Naive thymus-derived CD8-positive, alpha-beta T cell (primary cell): ENCODE measurements around the gene NFKB2. TPM values are rescaled to one million over a fixed set of nuclear protein-coding genes. Genes with fewer than 3 reads are reported as not detected.
A peak's percentile ranks its signal among the peaks of the same experiment; 100 is the strongest.

ENCODE experiments used
- ATAC-seq, 2 donors: fragments of 150-1000 bp; cut with Tn5 transposase in 1 of 2; sonication (Bioruptor Pico), chemical (Tn5 transposase) in 1 of 2; 1 replicate in 1 of 2; 2 replicates in 1 of 2; pipeline ENCODE4 v1.10.0; 2021; ENCODE audit warnings: mild to moderate bottlenecking in 2 of 2, moderate library complexity in 2 of 2
- POLR2A ChIA-PET: fragments of 350-600 bp; sonication (Branson Sonifier 250); formaldehyde crosslinking; loops from one replicate; lab custom pipeline; 2021; ENCODE audit warnings: antibody characterized with exemption; lab: Charles Lee
- DNase-seq, 10 donors: peaks; one replicate each; pipeline versions ENCODE4 v3.0.0 to v3.0.0-alpha.2; 2020 to 2022
- H3K27ac Mint-ChIP-seq, 10 donors: one replicate each; pipeline ENCODE4 v1.8.0; 2020 to 2022; ENCODE audit warnings: mild to moderate bottlenecking in 10 of 10, mixed read lengths in 10 of 10, moderate library complexity in 4 of 10, inconsistent platforms in 1 of 10
- H3K27me3 Mint-ChIP-seq, 5 donors: one replicate each; pipeline ENCODE4 v1.8.0; 2021 to 2022; ENCODE audit warnings: mixed read lengths in 5 of 5
- H3K36me3 Mint-ChIP-seq, 3 donors: one replicate each; pipeline ENCODE4 v1.8.0; 2020 to 2022; ENCODE audit warnings: mixed read lengths in 3 of 3, mild to moderate bottlenecking in 2 of 3, inconsistent platforms in 1 of 3
- H3K4me1 Mint-ChIP-seq, 4 donors: one replicate each; pipeline ENCODE4 v1.8.0; 2021 to 2022; ENCODE audit warnings: mixed read lengths in 4 of 4
- H3K4me3 Mint-ChIP-seq, 10 donors: one replicate each; pipeline ENCODE4 v1.8.0; 2020 to 2022; ENCODE audit warnings: mild to moderate bottlenecking in 10 of 10, mixed read lengths in 10 of 10, moderate library complexity in 6 of 10, inconsistent platforms in 1 of 10
- H3K9me3 Mint-ChIP-seq, 9 donors: one replicate each; pipeline ENCODE4 v1.8.0; 2020 to 2022; ENCODE audit warnings: mixed read lengths in 9 of 9, mild to moderate bottlenecking in 3 of 9, inconsistent platforms in 1 of 9, moderate library complexity in 1 of 9
- polyA plus RNA-seq, 3 donors: library from polyadenylated mRNA; unstranded; fragments of 300-500 nt; fragmentation: Illumina TruSeq; gene quantifications; one replicate each; pipeline ENCODE4 v1.2.3, GENCODE V29; 2021
- total RNA-seq, 8 experiments: library from RNA in 2 of 8; stranded (reverse) in 2 of 8; gene quantifications; one replicate each; pipeline ENCODE4 v1.2.3 and lab custom pipeline; 2021 to 2026

NFKB2 gene
- total and polyA plus RNA-seq, 5 experiments from 2014 or later: 6.1 to 123 (median 14.6) TPM

GRCh38 chr10:102426803-102427287, 31.3 kb downstream of the NFKB2 start:
- peaks cover 21 to 36% (median 27%) of the 10 kb centered on the region in 4 donors for H3K4me1 Mint-ChIP-seq
- POLR2A ChIA-PET: interaction anchor here (1.7 to 7.8 kb wide), 2 partner anchors 24 to 30 kb away, joined by 5 to 102 read pairs; partner anchors contain the start of genes C10orf95 and NFKB2
- no peaks in the 10 kb centered on the region for H3K27me3 Mint-ChIP-seq
- ATAC-seq (no peak), DNase-seq (no peak)
- H3K27ac Mint-ChIP-seq: peak overlapping the region in 3 of 10 donors; percentile 20 to 60 (median 33)
- H3K9me3 Mint-ChIP-seq: no peaks in the 10 kb centered on the region
- peaks cover 0 to 13% (median 0%) of the 10 kb centered on the region in 3 donors for H3K36me3 Mint-ChIP-seq
- no peak overlapping the region for H3K4me3 Mint-ChIP-seq

DNA sequence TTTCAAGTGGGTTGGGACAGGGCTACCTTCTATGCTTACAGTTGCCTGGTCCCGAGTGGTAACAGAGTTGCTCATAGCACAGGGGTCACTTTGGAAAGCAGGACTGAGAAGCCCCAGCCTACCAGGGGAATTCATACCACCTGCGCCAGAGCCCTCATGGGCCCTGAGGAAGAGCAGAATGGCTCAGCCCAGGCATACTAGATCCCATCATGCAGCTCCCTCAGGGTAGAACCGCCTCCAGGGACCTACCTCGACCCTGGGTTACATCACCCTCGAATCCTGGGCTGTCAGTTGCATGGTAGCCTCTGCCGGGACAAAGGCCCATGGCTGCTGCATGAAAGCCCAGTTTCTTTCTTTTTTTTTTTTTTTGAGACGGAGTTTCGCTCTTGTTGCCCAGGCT, 34.0 kb downstream of the NFKB2 start:
- peaks cover 0 to 7% (median 0%) of the 10 kb centered on the region in 3 donors for H3K36me3 Mint-ChIP-seq
- POLR2A ChIA-PET: interaction anchor here (1.4 kb wide), 1 partner anchor 8 kb away, joined by 7 read pairs; no protein-coding TSS in a partner anchor
- H3K4me3 Mint-ChIP-seq: no peak overlapping the region
- no peak for DNase-seq
- peaks cover 0 to 2% (median 0%) of the 10 kb centered on the region in 5 donors for H3K27me3 Mint-ChIP-seq
- no peaks in the 10 kb centered on the region for H3K9me3 Mint-ChIP-seq
- H3K4me1 Mint-ChIP-seq: peaks cover 27 to 39% (median 30%) of the 10 kb centered on the region in 4 donors
- ATAC-seq: no peak
- no peak overlapping the region for H3K27ac Mint-ChIP-seq

- Mint-ChIP-seq H3K4me3 (peak overlapping the region; percentile 89 to 97 (median 94)), H3K9me3 (no peaks in the 10 kb centered on the region), H3K27ac (peak overlapping the region; percentile 79 to 99 (median 93)), H3K27me3 (peaks cover 0 to 2% (median 0%) of the 10 kb centered on the region in 5 donors), H3K4me1 (peaks cover 29 to 55% (median 47%) of the 10 kb centered on the region in 4 donors), H3K36me3 (peaks cover 0 to 2% (median 0%) of the 10 kb centered on the region in 3 donors)
- POLR2A ChIA-PET: interaction anchor here (0.9 to 7.5 kb wide), 14 partner anchors 10 to 71 kb away, joined by 4 to 184 read pairs (median 5); partner anchors contain the start of genes ACTR1A, C10orf95, FBXL15 and NFKB2
- no peak for ATAC-seq
- no peak for DNase-seq
These were observed 36.1 kb downstream of the NFKB2 start for GRCh38 chr10:102431452-102432124.

GRCh38 chr10:102432162-102432950, 36.9 kb downstream of the NFKB2 start, which contains the start of gene CUEDC2:
TSS of gene CUEDC2 (minus strand) at chr10:102432574. CDS start at chr10:102425188, 7,386 bp downstream.
- Mint-ChIP-seq H3K27ac (peak within 1 kb of the TSS; percentile 89 to 99 (median 96)), H3K9me3 (no peaks in the 10 kb centered on the region), H3K4me3 (peak within 1 kb of the TSS; percentile 89 to 97 (median 94)), H3K4me1 (peaks cover 29 to 57% (median 54%) of the 10 kb centered on the region in 4 donors), H3K36me3 (no peaks in the 10 kb centered on the region), H3K27me3 (peaks cover 0 to 2% (median 0%) of the 10 kb centered on the region in 5 donors)
- peak; percentile 87 to 97 (median 92) for DNase-seq
- ATAC-seq: peak; percentile 89 to 91
- POLR2A ChIA-PET: interaction anchor here (0.6 to 7.5 kb wide), 25 partner anchors 8 to 1400 kb away, joined by 3 to 184 read pairs (median 5); partner anchors contain the start of genes ACTR1A, C10orf95, FBXL15 and GBF1

- Mint-ChIP-seq H3K27me3 (peaks cover 0 to 2% (median 0%) of the 10 kb centered on the region in 5 donors), H3K36me3 (peaks cover 0 to 8% (median 0%) of the 10 kb centered on the region in 3 donors), H3K9me3 (no peaks in the 10 kb centered on the region), H3K4me1 (peaks cover 34 to 67% (median 65%) of the 10 kb centered on the region in 4 donors), H3K27ac (peak overlapping the region; percentile 89 to 99 (median 96)), H3K4me3 (peak overlapping the region; percentile 89 to 97 (median 94))
- DNase-seq: no peak
- ATAC-seq: no peak
- POLR2A ChIA-PET: interaction anchor here (0.7 to 7.5 kb wide), 9 partner anchors 8 to 759 kb away, joined by 3 to 184 read pairs (median 5); partner anchors contain the start of genes C10orf95, FBXL15 and TRIM8
These were observed 38.1 kb downstream of the NFKB2 start for GRCh38 chr10:102433619-102434046.

- no peak for DNase-seq
These were observed 39.1 kb downstream of the NFKB2 start for GRCh38 chr10:102434394-102435132.

GRCh38 chr10:102435133-102435497, 39.6 kb downstream of the NFKB2 start:
- Mint-ChIP-seq H3K4me3 (peak overlapping the region; percentile 81 to 95 (median 86)), H3K36me3 (peaks cover 0 to 8% (median 0%) of the 10 kb centered on the region in 3 donors), H3K9me3 (no peaks in the 10 kb centered on the region), H3K27me3 (peaks cover 0 to 2% (median 0%) of the 10 kb centered on the region in 5 donors), H3K4me1 (peaks cover 34 to 68% (median 66%) of the 10 kb centered on the region in 4 donors), H3K27ac (peak overlapping the region; percentile 83 to 97 (median 94))
- DNase-seq: no peak
- ATAC-seq: no peak
- POLR2A ChIA-PET: interaction anchor here (0.9 to 7.5 kb wide), 11 partner anchors 10 to 66 kb away, joined by 3 to 184 read pairs (median 7); partner anchors contain the start of genes C10orf95, FBXL15 and NFKB2

More at GRCh38 chr10:102434394-102435132, 39.1 kb downstream of the NFKB2 start:
- Mint-ChIP-seq H3K27me3 (peaks cover 0 to 2% (median 0%) of the 10 kb centered on the region in 5 donors), H3K27ac (peak overlapping the region; percentile 83 to 97 (median 94)), H3K36me3 (peaks cover 0 to 8% (median 0%) of the 10 kb centered on the region in 3 donors), H3K9me3 (no peaks in the 10 kb centered on the region), H3K4me1 (peaks cover 34 to 68% (median 66%) of the 10 kb centered on the region in 4 donors), H3K4me3 (peak overlapping the region; percentile 81 to 95 (median 86))
- POLR2A ChIA-PET: interaction anchor here (0.9 to 7.5 kb wide), 8 partner anchors 13 to 41 kb away, joined by 3 to 184 read pairs (median 8); partner anchors contain the start of genes C10orf95, FBXL15 and NFKB2
- ATAC-seq: no peak

DNA sequence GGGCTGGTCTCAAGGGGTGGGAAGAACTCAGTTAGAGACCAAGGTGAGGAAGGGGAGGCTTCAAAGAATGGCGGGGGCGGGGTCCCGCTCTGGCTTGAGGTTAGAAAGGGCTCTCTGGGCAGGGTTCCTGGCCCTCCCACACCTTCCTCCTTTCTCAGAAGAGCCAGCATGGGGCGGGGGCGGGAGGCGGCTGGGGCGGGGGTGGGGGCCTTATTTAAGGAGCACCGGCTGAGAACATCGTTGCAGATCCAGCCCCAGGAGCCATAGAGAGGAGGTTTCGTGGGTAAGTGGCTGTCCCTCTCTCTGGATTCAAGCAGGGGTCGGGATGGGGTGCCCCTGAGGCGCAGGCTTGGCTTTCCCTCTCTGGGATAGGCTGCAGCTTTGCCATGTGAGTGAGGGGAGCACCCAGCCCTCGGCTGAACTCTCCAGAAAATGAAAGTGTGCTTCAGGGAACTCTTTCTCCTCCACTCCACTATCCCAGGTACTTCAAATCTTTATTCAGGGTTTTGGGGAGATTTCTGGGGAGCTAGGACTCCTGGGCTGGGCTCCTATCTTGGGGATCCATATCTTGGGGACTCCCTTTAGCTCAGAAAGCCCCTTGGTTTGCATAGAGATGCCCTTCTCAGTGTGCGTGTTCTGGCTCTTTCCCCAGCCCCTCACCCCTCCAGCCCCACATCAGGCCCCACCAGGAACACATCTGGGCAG, 40.2 kb downstream of the NFKB2 start:
- ATAC-seq: peak in 1 of 2 donors; percentile 18
- Mint-ChIP-seq H3K4me3 (peak overlapping the region; percentile 81 to 95 (median 86)), H3K27ac (peak overlapping the region; percentile 83 to 97 (median 94)), H3K4me1 (peaks cover 34 to 68% (median 66%) of the 10 kb centered on the region in 4 donors), H3K36me3 (peaks cover 0 to 8% (median 0%) of the 10 kb centered on the region in 3 donors), H3K27me3 (peaks cover 0 to 2% (median 0%) of the 10 kb centered on the region in 5 donors), H3K9me3 (no peaks in the 10 kb centered on the region)
- POLR2A ChIA-PET: interaction anchor here (0.6 to 7.5 kb wide), 12 partner anchors 10 to 181 kb away, joined by 3 to 184 read pairs (median 6); partner anchors contain the start of genes C10orf95, FBXL15 and NFKB2
- DNase-seq: peak in 2 of 10 donors; percentile 20 to 36

- DNase-seq: no peak
- Mint-ChIP-seq H3K27ac (peak overlapping the region; percentile 82 to 97 (median 92)), H3K9me3 (no peaks in the 10 kb centered on the region), H3K4me3 (peak overlapping the region; percentile 81 to 95 (median 86)), H3K36me3 (peaks cover 0 to 8% (median 0%) of the 10 kb centered on the region in 3 donors), H3K27me3 (peaks cover 0 to 2% (median 0%) of the 10 kb centered on the region in 5 donors), H3K4me1 (peaks cover 34 to 70% (median 65%) of the 10 kb centered on the region in 4 donors)
- POLR2A ChIA-PET: interaction anchor here (0.6 to 7.5 kb wide), 12 partner anchors 11 to 331 kb away, joined by 3 to 184 read pairs (median 7); partner anchors contain the start of genes C10orf95, FBXL15 and NFKB2
- no peak for ATAC-seq
These were observed 40.8 kb downstream of the NFKB2 start for GRCh38 chr10:102436312-102436711.

GRCh38 chr10:102437515-102437914, 42.0 kb downstream of the NFKB2 start:
- POLR2A ChIA-PET: interaction anchor here (0.7 to 7.5 kb wide), 4 partner anchors 13 to 24 kb away, joined by 4 to 184 read pairs (median 66); partner anchors contain the start of genes C10orf95 and FBXL15
- ATAC-seq (no peak), DNase-seq (no peak)
- peaks cover 0 to 2% (median 0%) of the 10 kb centered on the region in 5 donors for H3K27me3 Mint-ChIP-seq
- H3K9me3 Mint-ChIP-seq: no peaks in the 10 kb centered on the region
- peak overlapping the region in 8 of 10 donors; percentile 22 to 94 (median 84) for H3K27ac Mint-ChIP-seq
- H3K4me3 Mint-ChIP-seq: peak overlapping the region; percentile 29 to 95 (median 84)
- H3K36me3 Mint-ChIP-seq: peaks cover 0 to 8% (median 0%) of the 10 kb centered on the region in 3 donors
- H3K4me1 Mint-ChIP-seq: peaks cover 31 to 64% (median 54%) of the 10 kb centered on the region in 4 donors
